MM.1S (cell line): ENCODE measurements around the gene POLD2.

Experiments used
- DNase-seq: peaks from one replicate; pipeline ENCODE4 v3.0.0-alpha.2; 2015
- H2AFZ ChIP-seq: fragments of 300-600 bp; sonication (generic); 2 replicates; pipeline ENCODE4 v1.6.0; 2016; ENCODE audit warnings: antibody characterized with exemption, low read length
- H3F3A ChIP-seq: fragments of 300-600 bp; sonication (generic); 2 replicates; pipeline ENCODE4 v1.6.1; 2016; ENCODE audit warnings: mild to moderate bottlenecking, antibody characterized with exemption, low read length, moderate library complexity, mixed read lengths; ENCODE audit not compliant: insufficient read depth
- H3K27ac ChIP-seq: fragments of 300-600 bp; sonication (generic); 2 replicates; pipeline ENCODE4 v1.5.1; 2016; ENCODE audit warnings: mild to moderate bottlenecking, low read length
- H3K27me3 ChIP-seq: fragments of 300-600 bp; sonication (generic); replicated peaks from 2 replicates; pipeline ENCODE4 v1.6.0; 2016; ENCODE audit warnings: low read length; ENCODE audit not compliant: insufficient read depth
- H3K36me3 ChIP-seq: fragments of 300-600 bp; sonication (generic); replicated peaks from 2 replicates; pipeline ENCODE4 v1.6.1; 2016; ENCODE audit warnings: mild to moderate bottlenecking, low read length, mixed read lengths; ENCODE audit not compliant: insufficient read depth
- H3K4me1 ChIP-seq: fragments of 300-600 bp; sonication (generic); 2 replicates; pipeline ENCODE4 v1.6.1; 2016; ENCODE audit warnings: low read length, mixed read lengths
- H3K4me2 ChIP-seq: fragments of 300-600 bp; sonication (generic); 2 replicates; pipeline ENCODE4 v1.6.0; 2016; ENCODE audit warnings: low read depth, low read length
- H3K4me3 ChIP-seq: fragments of 300-600 bp; sonication (generic); 2 replicates; pipeline ENCODE4 v1.5.1; 2016; ENCODE audit warnings: low read length, mixed read lengths
- H3K79me2 ChIP-seq: fragments of 300-600 bp; sonication (generic); 2 replicates; pipeline ENCODE4 v1.6.1; 2016; ENCODE audit warnings: mixed run types, low read length, mixed read lengths
- H3K9ac ChIP-seq: fragments of 300-600 bp; sonication (generic); 2 replicates; pipeline ENCODE4 v1.6.1; 2016; ENCODE audit warnings: low read length, mixed read lengths
- H3K9me2 ChIP-seq: fragments of 300-600 bp; sonication (generic); replicated peaks from 2 replicates; pipeline ENCODE4 v1.6.1; 2016; ENCODE audit warnings: mild to moderate bottlenecking, low read length, mixed read lengths; ENCODE audit not compliant: insufficient read depth
- H3K9me3 ChIP-seq: fragments of 300-600 bp; sonication (generic); replicated peaks from 2 replicates; pipeline ENCODE4 v1.6.1; 2016; ENCODE audit warnings: mild to moderate bottlenecking, low read length, mixed read lengths; ENCODE audit not compliant: insufficient read depth
- H4K20me1 ChIP-seq: fragments of 300-600 bp; sonication (generic); 2 replicates; pipeline ENCODE4 v1.6.1; 2016; ENCODE audit warnings: mild to moderate bottlenecking, low read length, moderate library complexity, mixed read lengths; ENCODE audit not compliant: insufficient read depth
- EZH2 ChIP-seq: fragments of 300-600 bp; sonication (generic); optimal IDR thresholded peaks from 2 replicates; pipeline ENCODE3; 2017; ENCODE audit warnings: low read depth, mild to moderate bottlenecking, antibody characterized with exemption, low read length, mixed read lengths
- EZH2phosphoT487 ChIP-seq: fragments of 300-600 bp; sonication (generic); IDR thresholded peaks from 2 replicates; pipeline ENCODE4 v1.6.1; 2018; ENCODE audit warnings: antibody characterized with exemption, low read length
- TF ChIP-seq, protein P1 (sequence below): fragments of 300-600 bp; sonication (generic); IDR thresholded peaks from 2 replicates; pipeline ENCODE4 v1.5.1; 2016; ENCODE audit warnings: antibody characterized with exemption, low read length, mixed read lengths

The POLD2 gene

DNA sequence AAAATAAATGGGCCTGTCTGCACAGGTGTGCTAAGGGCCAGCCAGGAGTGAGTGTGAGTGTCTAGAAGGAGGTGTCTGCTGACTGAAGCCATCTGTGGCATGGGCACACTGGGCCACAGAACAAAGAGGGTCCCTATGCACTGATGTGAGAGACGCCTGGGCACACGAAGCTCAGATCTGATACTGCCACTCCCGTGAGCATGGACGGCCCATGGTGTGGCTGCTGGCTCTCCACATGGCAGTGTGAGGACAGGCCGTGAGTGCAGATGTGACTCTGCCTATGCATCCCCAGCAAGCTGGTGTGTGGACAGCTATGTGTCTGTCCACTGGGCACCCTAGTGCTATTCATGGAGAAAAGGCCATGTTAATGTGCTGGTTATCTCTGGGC, 30.6 kb upstream of the POLD2 start:
- Histone ChIP-seq H3K4me3 (no peak overlapping the region), H3F3A (no peaks in the 10 kb centered on the region), H3K27ac (no peak overlapping the region), H3K4me2 (no peak overlapping the region), H3K9ac (no peak overlapping the region), H4K20me1 (no peaks in the 10 kb centered on the region), H3K9me2 (no peaks in the 10 kb centered on the region), H3K36me3 (no peaks in the 10 kb centered on the region), H3K9me3 (no peaks in the 10 kb centered on the region), H3K4me1 (no peaks in the 10 kb centered on the region), H3K79me2 (no peaks in the 10 kb centered on the region), H3K27me3 (no peaks in the 10 kb centered on the region), H2AFZ (no peak overlapping the region)
- DNase-seq = no peak
- TF ChIP-seq, protein P1, sequence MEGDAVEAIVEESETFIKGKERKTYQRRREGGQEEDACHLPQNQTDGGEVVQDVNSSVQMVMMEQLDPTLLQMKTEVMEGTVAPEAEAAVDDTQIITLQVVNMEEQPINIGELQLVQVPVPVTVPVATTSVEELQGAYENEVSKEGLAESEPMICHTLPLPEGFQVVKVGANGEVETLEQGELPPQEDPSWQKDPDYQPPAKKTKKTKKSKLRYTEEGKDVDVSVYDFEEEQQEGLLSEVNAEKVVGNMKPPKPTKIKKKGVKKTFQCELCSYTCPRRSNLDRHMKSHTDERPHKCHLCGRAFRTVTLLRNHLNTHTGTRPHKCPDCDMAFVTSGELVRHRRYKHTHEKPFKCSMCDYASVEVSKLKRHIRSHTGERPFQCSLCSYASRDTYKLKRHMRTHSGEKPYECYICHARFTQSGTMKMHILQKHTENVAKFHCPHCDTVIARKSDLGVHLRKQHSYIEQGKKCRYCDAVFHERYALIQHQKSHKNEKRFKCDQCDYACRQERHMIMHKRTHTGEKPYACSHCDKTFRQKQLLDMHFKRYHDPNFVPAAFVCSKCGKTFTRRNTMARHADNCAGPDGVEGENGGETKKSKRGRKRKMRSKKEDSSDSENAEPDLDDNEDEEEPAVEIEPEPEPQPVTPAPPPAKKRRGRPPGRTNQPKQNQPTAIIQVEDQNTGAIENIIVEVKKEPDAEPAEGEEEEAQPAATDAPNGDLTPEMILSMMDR = no peak
- no peak for TF ChIP-seq EZH2

DNA sequence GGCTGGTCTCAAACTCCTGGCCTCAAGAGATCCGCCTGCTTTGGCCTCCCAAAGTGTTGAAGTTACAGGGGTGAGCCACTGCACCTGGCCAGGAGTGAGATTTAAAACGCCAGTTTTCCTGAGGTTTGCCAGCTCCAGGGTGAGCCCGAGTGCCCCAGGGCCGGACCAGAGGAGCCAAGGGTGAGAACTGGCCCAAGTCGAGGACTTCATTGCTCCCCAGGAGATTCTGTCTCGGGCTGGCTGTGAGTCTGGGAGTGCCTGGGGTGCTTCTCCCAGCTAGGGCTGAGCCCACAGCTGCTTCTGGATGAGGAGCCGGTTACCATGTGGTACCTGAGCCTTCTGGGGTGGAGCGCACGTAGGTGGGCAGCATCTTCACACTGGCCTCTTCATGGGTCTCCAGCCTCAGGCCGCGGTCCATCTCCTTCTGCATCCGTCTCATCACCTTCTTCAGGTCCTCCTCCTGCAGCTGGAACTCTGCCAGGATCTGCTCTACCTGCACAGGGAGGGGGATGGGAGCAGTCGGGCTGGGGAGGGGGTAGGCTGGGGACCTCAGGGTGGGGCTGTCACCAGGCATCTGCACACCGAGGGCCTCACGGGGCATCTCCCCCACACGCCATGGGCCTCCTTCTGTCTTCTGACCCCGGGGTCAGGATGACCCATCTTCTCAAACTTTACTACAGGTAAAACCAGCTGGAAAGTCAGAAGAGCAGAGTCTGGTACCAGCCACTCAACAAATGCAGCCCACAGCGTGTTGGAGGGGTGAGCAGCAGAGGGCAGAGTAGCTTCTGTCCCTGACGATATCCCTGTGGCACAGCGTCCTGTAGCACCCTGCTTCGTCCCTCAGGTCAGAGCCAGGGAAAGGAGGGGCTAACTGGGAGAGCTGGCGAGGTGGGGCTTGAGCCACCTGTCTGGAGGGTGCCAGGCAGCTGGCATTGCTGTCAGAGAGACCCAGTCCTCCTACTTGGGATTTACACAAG, 29.9 kb upstream of the POLD2 start:
- H3K4me3 ChIP-seq = no peak overlapping the region
- H3K9me3 ChIP-seq = no peaks in the 10 kb centered on the region
- H3K79me2 ChIP-seq = no peaks in the 10 kb centered on the region
- H3K4me1 ChIP-seq = no peaks in the 10 kb centered on the region
- no peaks in the 10 kb centered on the region for H3K27me3 ChIP-seq
- no peaks in the 10 kb centered on the region for H3K36me3 ChIP-seq
- H3K9ac ChIP-seq = no peak overlapping the region
- no peak overlapping the region for H3K27ac ChIP-seq
- no peak overlapping the region for H2AFZ ChIP-seq
- DNase-seq = no peak
- no peak overlapping the region for H3K4me2 ChIP-seq
- TF ChIP-seq EZH2phosphoT487 (no peak), EZH2 (no peak)
- TF ChIP-seq, protein P1 = no peak
- H3F3A ChIP-seq = no peaks in the 10 kb centered on the region
- no peaks in the 10 kb centered on the region for H4K20me1 ChIP-seq
- H3K9me2 ChIP-seq = no peaks in the 10 kb centered on the region

DNA sequence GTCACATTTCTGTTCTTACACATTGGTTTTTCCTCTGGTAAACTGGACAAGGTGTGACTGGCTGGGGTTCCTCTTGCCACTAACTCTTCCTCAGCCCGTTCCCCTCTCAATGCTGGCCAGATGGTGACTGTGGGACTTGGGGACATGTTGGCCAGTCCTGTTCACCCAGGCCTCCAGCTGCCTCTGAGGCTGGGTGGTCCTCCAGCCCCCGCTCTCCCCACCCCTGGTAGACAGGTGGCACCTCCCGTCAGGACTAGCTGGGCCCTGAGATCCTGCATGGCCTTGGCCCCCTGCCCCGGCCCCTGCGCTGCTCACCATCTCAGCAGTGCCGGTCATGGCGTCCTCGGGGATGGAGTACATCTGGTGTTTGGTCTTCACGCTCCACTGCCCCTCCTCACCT, 28.6 kb upstream of the POLD2 start:
- Histone ChIP-seq H3K27ac (no peak overlapping the region), H4K20me1 (no peaks in the 10 kb centered on the region), H3K27me3 (no peaks in the 10 kb centered on the region), H3K9me3 (no peaks in the 10 kb centered on the region), H3K9me2 (no peaks in the 10 kb centered on the region), H3K4me3 (no peak overlapping the region), H3K4me1 (no peaks in the 10 kb centered on the region), H3F3A (no peaks in the 10 kb centered on the region), H3K79me2 (no peaks in the 10 kb centered on the region), H3K4me2 (no peak overlapping the region), H3K9ac (no peak overlapping the region), H3K36me3 (no peaks in the 10 kb centered on the region), H2AFZ (no peak overlapping the region)
- TF ChIP-seq EZH2phosphoT487 (no peak), EZH2 (no peak)
- TF ChIP-seq, protein P1 = no peak
- DNase-seq = no peak
